AG09309 (cell line): ENCODE data around the gene NOSTRIN.

Experiments used
- DNase-seq: peaks from one replicate; pipeline ENCODE4 v3.0.0-alpha.2; 2010; ENCODE audit warnings: low read depth
- H3K4me3 ChIP-seq: 2 replicates; pipeline ENCODE4 v1.5.1; 2011; ENCODE audit warnings: mild to moderate bottlenecking, low read depth, low read length, moderate library complexity; ENCODE audit not compliant: control insufficient read depth
- CTCF ChIP-seq: IDR thresholded peaks from 2 replicates; pipeline ENCODE4 v1.5.1; 2011; ENCODE audit warnings: mild to moderate bottlenecking, low read depth, low read length, inconsistent platforms; ENCODE audit not compliant: insufficient read depth, control insufficient read depth; ENCODE audit errors: missing control alignments

Gene NOSTRIN

DNA sequence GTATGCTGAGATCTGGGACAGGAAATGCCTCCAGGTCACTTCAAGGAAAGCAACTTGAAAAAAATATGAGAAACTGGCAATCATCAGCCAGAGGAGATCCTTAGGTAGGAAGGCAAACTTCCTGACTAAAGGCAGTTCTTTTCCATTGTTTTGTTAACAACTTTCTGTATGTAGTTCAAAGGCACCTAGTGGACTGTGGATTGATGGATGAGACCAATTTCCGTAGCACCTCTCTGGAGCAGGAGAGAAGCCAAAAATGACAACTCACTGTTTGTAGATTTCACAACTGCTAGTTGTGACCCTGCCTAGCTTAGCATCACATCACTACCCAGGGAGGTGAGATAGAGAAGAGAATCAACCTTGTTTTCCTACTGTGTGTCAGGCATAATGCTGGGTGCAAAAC, 21.8 kb upstream of the NOSTRIN start:
- DNase-seq, result no peak
- no peak for TF ChIP-seq CTCF
- no peak overlapping the region for H3K4me3 ChIP-seq

GRCh38 chr2:168781191-168781817, 21.1 kb upstream of the NOSTRIN start:
- no peak for TF ChIP-seq CTCF
- no peak overlapping the region for H3K4me3 ChIP-seq
- no peak for DNase-seq

GRCh38 chr2:168782271-168782670, 20.2 kb upstream of the NOSTRIN start:
- DNase-seq, result no peak
- no peak for TF ChIP-seq CTCF
- H3K4me3 ChIP-seq, result no peak overlapping the region

- no peak for TF ChIP-seq CTCF
- H3K4me3 ChIP-seq, result no peak overlapping the region
- DNase-seq, result no peak
Observed at GRCh38 chr2:168784993-168785392, 17.4 kb upstream of the NOSTRIN start.

DNA sequence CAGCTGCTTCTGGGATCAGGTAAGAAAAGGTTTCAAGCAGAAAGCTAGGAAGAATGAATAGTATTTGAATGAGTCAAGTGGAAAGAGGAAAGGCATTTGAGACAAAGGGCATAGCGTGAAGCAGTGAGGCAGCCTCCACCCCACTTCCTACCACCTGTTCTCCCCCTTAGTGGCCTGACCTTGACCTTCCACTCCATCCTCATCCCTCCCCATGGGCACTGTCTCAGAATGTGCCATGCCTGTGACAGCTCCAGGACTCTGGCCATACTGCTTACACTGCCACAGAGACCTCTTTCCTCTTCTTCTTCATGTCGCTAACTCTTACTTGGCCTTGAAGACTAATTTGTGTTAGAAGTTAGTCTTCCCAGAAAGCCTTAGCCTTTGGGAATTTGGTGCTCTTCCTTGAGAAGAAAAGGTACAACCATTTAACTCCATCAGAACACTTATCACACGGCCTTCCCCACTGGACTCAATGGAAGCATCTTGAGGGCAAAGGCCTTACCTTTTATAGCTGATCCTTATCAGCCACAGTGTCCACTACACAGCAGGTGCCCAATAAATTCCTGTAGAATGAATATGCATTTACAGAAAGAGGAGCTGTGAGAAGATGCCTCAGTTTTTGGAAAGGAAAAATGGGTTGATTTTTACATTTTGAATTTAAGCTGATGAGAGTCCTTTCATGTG, 15.2 kb upstream of the NOSTRIN start:
- no peak for TF ChIP-seq CTCF
- no peak overlapping the region for H3K4me3 ChIP-seq
- DNase-seq, result no peak

- no peak overlapping the region for H3K4me3 ChIP-seq
- TF ChIP-seq CTCF, result no peak
- no peak for DNase-seq
Observed at GRCh38 chr2:168787782-168788376, 14.6 kb upstream of the NOSTRIN start.
